GM12874 (cell line): ENCODE measurements around the gene PAMR1.

Experiments
- TF ChIP-seq, protein P1 (sequence below): IDR thresholded peaks from 2 replicates; pipeline ENCODE4 v1.5.1; 2011; ENCODE audit warnings: low read depth, mild to moderate bottlenecking, control low read depth, low read length, moderate library complexity; ENCODE audit not compliant: insufficient read depth

The PAMR1 gene

DNA sequence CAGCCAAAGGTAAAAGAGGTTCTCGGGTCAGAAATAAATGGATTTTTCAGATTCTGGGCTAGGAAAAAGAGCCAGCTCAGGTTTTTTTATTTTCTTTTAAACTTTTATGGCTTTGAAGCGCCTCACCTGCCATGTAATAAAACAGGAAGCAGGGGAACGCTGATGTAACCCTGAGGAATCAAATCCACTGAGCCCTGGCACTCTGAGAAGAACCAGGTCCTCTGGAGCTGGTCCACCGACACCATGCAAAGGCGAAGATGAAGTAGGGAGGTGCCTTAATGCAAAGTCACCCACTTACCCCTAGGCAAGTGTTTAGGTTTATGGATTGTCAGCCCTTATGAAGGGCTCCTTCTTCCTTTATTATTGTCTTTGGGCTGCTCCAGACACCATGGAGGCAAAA lies 1.6 kb downstream of the PAMR1 start:
- TF ChIP-seq, protein P1, sequence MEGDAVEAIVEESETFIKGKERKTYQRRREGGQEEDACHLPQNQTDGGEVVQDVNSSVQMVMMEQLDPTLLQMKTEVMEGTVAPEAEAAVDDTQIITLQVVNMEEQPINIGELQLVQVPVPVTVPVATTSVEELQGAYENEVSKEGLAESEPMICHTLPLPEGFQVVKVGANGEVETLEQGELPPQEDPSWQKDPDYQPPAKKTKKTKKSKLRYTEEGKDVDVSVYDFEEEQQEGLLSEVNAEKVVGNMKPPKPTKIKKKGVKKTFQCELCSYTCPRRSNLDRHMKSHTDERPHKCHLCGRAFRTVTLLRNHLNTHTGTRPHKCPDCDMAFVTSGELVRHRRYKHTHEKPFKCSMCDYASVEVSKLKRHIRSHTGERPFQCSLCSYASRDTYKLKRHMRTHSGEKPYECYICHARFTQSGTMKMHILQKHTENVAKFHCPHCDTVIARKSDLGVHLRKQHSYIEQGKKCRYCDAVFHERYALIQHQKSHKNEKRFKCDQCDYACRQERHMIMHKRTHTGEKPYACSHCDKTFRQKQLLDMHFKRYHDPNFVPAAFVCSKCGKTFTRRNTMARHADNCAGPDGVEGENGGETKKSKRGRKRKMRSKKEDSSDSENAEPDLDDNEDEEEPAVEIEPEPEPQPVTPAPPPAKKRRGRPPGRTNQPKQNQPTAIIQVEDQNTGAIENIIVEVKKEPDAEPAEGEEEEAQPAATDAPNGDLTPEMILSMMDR = no peak

DNA sequence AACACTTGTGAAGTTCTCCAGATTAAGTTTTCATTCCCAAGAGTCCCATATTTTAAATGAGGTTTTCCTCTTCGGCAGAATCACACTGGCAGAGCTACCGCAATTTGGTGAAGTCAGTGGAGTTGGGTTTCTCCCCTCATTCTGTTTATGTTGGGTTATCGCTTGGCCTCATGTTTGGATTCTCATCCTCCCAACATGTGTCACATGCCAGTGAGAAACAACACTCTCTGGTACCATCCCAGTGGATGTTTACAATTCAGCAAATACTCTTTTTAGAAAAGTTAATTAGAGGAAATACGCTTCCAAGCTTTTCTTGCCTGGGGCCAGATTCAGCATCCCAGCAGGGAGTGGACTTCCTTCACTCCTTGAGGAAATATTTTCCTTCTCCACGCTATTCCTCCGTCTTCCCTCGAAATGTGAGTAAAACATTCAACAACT lies 2.1 kb downstream of the PAMR1 start:
- TF ChIP-seq, protein P1 = no peak

DNA sequence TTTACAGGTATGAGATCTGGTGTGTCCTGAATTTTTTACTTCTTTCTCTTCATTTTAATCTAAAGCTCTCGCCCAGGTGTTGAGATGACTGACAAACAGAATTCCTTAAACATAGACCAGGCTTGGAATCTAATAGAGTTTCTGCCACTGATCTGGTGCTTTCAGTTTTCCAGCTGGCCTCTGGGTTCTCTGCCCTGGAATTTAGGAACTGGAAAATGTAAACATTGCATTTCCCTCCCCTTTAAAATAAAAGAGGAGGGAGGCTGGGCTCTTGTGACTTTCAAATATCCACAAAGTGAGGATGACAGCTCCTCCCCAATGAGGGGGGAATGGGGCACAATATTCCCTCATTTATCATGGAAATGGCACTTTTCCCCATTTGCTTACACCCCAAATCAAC lies 5.0 kb downstream of the PAMR1 start:
- TF ChIP-seq, protein P1 = no peak

DNA sequence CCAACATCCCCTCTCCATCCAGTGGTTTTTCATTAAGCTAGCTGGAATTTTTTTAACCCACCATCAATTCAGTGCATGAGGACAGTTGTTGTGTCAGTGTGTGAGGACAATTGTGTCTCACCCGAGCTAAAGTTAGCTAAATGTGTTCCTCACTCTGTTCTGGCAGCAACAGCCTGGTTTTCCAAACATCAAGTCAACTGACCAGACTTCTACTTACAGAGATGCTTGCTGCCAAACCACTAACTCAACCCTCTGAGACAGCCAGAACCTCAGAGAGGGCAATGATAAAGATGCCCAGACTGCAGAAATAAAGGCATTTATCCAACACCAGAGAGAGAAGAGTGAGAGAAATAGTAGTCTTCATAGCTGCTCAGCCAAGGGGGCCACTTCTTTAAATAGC lies 6.7 kb downstream of the PAMR1 start:
- TF ChIP-seq, protein P1 = no peak

DNA sequence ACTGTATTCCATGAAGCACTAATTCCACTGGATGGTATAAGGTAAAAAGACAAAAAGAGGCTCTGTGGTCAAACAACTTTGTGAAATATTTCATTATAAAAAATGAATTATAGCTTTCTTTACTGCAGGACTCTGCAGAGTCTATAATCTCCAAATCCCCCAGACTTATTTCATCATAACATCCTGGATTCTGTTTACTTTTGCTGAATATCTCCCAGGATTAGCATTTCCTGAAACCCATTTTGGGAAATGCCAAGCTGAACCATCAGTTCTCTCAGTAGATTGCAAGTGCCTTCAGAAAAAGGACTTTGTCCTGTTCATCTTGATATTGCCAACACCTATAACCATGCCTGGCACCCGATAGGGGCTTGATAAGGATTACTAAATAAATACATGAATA lies 7.9 kb downstream of the PAMR1 start:
- TF ChIP-seq, protein P1 = no peak

DNA sequence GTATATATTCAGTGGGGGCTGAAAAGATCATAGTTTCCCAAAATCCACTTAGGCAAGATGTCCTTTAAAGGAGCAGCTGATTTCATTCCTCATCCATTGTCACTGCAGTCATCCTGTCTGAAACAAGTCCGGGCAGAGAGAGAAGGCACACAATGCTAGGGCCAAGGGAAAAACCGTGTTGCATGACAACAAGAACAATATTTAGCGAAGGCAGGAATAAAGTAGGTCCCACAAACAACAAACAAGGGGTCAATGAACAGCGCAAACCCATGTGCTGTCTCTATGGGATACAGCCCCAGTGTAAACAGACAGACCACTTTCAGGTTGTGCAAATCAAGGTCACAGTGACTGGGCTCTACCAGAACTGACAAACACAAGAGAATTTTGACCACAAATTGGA lies 9.0 kb downstream of the PAMR1 start:
- TF ChIP-seq, protein P1 = no peak

DNA sequence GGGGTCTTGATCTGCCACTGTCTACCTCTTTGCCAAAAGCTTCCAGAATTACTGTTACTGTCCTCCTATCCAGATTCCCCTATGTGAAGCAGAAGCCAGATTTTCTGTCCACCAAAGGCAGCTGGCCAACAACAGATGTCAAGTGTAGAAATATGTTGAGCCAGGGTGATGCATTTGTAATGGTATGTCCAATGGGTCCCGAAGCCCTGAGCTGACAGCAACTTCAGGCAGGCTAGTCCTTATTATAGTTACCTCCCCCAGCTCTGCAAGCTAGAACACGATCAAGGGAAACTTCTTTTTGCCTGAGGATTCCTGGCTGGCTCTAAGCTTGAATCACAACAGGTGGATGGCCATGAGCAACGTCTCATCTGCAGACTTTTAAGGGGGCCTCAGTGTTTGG lies 10.2 kb downstream of the PAMR1 start:
- TF ChIP-seq, protein P1 = no peak

DNA sequence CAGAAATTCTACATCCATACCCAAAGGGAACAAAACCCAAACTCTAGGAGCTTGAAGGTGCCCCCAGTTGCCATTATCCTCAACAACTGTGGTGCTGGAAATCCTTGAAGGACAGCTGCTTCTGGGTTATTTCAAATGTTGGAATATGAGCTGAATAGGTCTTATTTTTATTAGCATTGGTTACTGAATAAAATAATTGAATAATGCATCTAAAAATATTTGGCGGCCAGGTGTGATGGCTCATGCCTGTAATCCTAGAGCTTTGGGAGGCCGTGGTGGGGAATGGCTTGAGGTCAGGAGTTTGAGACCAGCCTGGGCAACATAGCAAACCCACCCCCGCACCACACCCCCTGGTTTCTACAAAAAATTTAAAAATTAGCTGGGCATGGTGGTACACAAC lies 10.9 kb downstream of the PAMR1 start:
- TF ChIP-seq, protein P1 = no peak
